Measurements from ENCODE around the gene NXPE3. TPM values are rescaled to one million over a fixed set of nuclear protein-coding genes. Genes with fewer than 3 reads are reported as not detected.

Gene NXPE3
- polyA plus RNA-seq, 2 donors, result 0.94 to 1.8 TPM

DNA sequence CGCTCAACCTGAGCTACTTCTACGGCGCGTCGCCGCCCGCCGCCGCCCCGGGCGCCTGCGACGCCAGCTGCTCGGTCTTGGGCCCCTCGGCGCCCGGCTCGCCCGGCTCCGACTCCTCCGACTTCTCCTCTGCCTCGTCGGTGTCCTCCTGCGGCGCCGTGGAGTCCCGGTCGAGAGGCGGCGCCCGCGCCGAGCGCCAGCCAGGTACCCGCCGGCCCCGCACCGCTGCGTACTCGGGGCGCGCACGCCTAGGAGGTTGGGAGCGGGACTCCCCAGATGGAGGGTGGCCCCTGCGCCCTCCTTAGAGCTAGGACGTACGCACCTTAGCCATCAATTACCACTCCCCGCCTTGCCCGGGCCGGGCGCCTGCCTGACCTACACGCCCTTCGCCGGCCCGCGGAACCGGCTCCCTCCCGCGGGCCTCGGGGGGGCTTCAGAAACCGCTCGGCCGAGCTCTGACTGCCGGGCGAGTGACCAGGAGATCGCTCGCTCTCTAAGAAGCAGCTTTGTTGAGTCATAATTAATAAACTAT is 70.8 kb downstream of the NXPE3 start:
- H3K27ac ChIP-seq (ENCODE audit: low read depth in 2 of 2, low read length in 1 of 2), result peak overlapping the region; percentile 94 to 100
- no peaks in the 10 kb centered on the region for H3K9me3 ChIP-seq (ENCODE audit: control insufficient read depth in 2 of 2, insufficient read depth in 1 of 2, low read depth in 1 of 2, low read length in 1 of 2)
- 0 to 1% methylated on average over 51 to 67 of the region's 67 CpGs for WGBS, 2 donors
- H3K4me3 ChIP-seq (ENCODE audit: low read depth in 1 of 2, low read length in 2 of 2), result peak overlapping the region; percentile 84 to 96
- H3K36me3 ChIP-seq (ENCODE audit: control insufficient read depth in 2 of 2, insufficient read depth in 2 of 2, low read length in 1 of 2), result peaks cover 0 to 12% of the 10 kb centered on the region in 2 donors
- H3K4me1 ChIP-seq (ENCODE audit: control insufficient read depth in 2 of 2, insufficient read depth in 2 of 2, low read length in 1 of 2), result peaks cover 0 to 9% of the 10 kb centered on the region in 2 donors
- no peaks in the 10 kb centered on the region for H3K27me3 ChIP-seq (ENCODE audit: control insufficient read depth in 1 of 2, insufficient read depth in 2 of 2, low read length in 2 of 2)

DNA sequence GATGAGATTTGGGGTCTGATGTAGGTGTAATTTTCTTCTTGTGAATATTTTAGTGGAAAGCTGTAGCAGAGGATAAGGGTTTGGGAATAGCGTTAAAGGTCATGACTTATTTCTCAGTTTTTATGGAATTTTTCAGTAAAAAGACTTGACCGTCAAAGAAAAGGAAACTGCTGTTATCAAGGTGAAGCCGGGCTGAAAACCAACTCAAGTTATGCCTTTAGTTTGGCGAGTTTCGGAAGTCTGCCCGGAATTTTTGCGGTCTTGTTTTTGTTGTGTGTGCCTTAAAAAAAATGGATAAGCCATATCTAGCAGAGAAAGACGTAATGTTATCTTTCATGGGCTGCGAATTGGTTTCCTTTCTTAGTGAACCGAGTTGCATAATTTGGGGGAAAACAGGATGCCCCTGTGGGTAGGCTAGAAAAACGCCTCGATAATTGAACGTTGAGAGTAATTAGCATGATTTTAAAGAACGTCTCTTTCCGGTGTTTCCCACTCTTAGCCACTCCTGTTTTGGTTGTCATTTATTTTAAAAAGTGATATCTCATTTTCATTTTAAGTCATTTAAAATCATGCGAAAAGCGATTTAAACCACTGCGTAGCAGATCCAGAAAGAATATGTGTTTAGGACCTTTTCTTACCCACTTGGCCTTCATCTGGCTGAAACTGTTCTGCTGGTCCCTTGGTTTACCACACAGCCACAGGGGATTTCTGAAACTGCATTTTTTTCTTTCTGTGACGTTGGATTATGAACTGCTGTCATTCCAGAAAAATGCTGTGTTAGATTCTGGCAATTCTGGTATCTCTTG is 71.4 kb downstream of the NXPE3 start:
- peak overlapping the region; percentile 94 to 100 for H3K27ac ChIP-seq (ENCODE audit: low read depth in 2 of 2, low read length in 1 of 2)
- WGBS, 2 donors, result 0 to 1% methylated on average over 19 of the region's 19 CpGs

DNA sequence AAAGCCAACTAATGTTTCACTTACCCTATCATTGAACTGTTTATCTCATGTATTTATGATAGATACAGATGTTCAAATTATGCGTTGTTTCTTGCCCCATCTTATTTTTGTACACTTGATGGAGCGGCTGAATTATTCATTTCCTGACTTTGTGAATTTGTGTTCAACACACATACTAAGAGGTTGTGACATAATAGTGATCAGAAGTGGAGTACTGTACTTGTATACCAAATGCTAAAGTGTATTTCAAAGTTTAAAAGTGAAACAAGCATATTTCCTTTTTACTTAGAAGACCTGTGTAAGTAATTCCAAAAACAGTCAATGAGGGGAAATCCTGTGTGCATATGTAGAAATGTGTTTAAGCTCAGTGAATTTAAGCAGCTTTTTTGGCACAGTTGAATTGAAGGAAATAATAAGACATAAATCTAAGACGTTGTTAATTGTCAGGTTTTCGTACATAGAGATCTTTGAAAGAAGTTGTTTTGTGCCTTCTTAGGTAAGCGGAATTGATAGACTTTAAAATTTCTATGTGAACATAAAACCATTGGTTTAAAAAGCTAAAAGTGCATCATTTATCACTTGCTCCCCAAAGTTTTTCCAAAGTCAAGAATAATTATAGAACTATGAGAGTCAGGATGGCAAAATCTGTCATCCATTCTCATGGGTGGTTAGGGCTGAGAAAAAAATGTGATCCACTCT is 72.2 kb downstream of the NXPE3 start:
- Histone ChIP-seq H3K36me3 (ENCODE audit: control insufficient read depth in 2 of 2, insufficient read depth in 2 of 2, low read length in 1 of 2) (peaks cover 8 to 18% of the 10 kb centered on the region in 2 donors), H3K4me3 (ENCODE audit: low read depth in 1 of 2, low read length in 2 of 2) (peak overlapping the region; percentile 32 to 84), H3K27me3 (ENCODE audit: control insufficient read depth in 1 of 2, insufficient read depth in 2 of 2, low read length in 2 of 2) (no peaks in the 10 kb centered on the region), H3K27ac (ENCODE audit: low read depth in 2 of 2, low read length in 1 of 2) (no peak overlapping the region), H3K4me1 (ENCODE audit: control insufficient read depth in 2 of 2, insufficient read depth in 2 of 2, low read length in 1 of 2) (peaks cover 2 to 11% of the 10 kb centered on the region in 2 donors), H3K9me3 (ENCODE audit: control insufficient read depth in 2 of 2, insufficient read depth in 1 of 2, low read depth in 1 of 2, low read length in 1 of 2) (no peaks in the 10 kb centered on the region)
- 19 to 21% methylated on average over 5 of the region's 5 CpGs for WGBS, 2 donors

More for the DNA sequence above, 71.4 kb downstream of the NXPE3 start:
- Histone ChIP-seq H3K4me1 (ENCODE audit: control insufficient read depth in 2 of 2, insufficient read depth in 2 of 2, low read length in 1 of 2) (peaks cover 2 to 11% of the 10 kb centered on the region in 2 donors), H3K36me3 (ENCODE audit: control insufficient read depth in 2 of 2, insufficient read depth in 2 of 2, low read length in 1 of 2) (peaks cover 6 to 14% of the 10 kb centered on the region in 2 donors), H3K9me3 (ENCODE audit: control insufficient read depth in 2 of 2, insufficient read depth in 1 of 2, low read depth in 1 of 2, low read length in 1 of 2) (no peaks in the 10 kb centered on the region), H3K27me3 (ENCODE audit: control insufficient read depth in 1 of 2, insufficient read depth in 2 of 2, low read length in 2 of 2) (no peaks in the 10 kb centered on the region), H3K4me3 (ENCODE audit: low read depth in 1 of 2, low read length in 2 of 2) (peak overlapping the region; percentile 84 to 96)

DNA sequence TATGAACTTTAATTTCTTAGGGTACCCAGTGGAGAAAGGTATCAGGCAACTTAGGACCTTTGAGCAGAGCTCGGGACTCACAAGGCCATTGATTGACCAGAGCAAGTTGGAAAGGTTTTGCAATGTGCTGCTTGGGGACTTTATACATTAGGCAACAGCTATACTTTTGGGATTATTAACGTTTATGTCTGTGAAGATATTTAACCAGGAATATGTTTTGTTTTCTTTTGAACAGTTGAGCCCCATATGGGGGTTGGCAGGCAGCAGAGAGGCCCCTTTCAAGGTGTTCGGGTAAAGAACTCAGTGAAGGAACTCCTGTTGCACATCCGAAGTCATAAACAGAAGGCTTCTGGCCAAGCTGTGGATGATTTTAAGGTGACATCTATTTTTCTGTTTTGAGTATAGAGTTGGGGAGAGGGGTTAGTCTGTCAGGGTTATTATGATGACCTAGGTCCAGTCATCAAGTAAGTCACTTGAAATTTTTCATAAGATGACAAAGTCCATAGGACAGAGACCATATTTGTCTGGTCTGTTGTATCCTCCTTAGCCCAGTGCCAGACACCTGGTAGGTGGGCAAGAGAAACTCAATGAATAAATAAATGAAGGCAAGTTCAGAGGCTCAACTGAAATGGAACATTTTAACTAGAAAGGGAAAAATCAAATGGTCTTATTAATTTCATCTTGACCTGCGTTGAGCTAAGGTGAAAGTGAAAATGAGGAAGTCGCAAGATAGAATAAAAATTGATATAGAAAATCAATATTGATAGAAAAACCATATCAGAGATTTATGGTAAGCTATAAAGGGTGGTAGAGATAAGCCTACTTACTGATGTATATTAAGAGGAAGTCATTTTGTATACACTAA is 73.1 kb downstream of the NXPE3 start:
- Histone ChIP-seq H3K27me3 (ENCODE audit: control insufficient read depth in 1 of 2, insufficient read depth in 2 of 2, low read length in 2 of 2) (no peaks in the 10 kb centered on the region), H3K4me1 (ENCODE audit: control insufficient read depth in 2 of 2, insufficient read depth in 2 of 2, low read length in 1 of 2) (peaks cover 2 to 11% of the 10 kb centered on the region in 2 donors), H3K9me3 (ENCODE audit: control insufficient read depth in 2 of 2, insufficient read depth in 1 of 2, low read depth in 1 of 2, low read length in 1 of 2) (no peaks in the 10 kb centered on the region), H3K27ac (ENCODE audit: low read depth in 2 of 2, low read length in 1 of 2) (peak overlapping the region in 1 of 2 donors; percentile 39), H3K36me3 (ENCODE audit: control insufficient read depth in 2 of 2, insufficient read depth in 2 of 2, low read length in 1 of 2) (peaks cover 9 to 21% of the 10 kb centered on the region in 2 donors), H3K4me3 (ENCODE audit: low read depth in 1 of 2, low read length in 2 of 2) (peak overlapping the region; percentile 32 to 84)
- WGBS, 2 donors, result 53 to 66% methylated on average over 6 of the region's 6 CpGs

DNA sequence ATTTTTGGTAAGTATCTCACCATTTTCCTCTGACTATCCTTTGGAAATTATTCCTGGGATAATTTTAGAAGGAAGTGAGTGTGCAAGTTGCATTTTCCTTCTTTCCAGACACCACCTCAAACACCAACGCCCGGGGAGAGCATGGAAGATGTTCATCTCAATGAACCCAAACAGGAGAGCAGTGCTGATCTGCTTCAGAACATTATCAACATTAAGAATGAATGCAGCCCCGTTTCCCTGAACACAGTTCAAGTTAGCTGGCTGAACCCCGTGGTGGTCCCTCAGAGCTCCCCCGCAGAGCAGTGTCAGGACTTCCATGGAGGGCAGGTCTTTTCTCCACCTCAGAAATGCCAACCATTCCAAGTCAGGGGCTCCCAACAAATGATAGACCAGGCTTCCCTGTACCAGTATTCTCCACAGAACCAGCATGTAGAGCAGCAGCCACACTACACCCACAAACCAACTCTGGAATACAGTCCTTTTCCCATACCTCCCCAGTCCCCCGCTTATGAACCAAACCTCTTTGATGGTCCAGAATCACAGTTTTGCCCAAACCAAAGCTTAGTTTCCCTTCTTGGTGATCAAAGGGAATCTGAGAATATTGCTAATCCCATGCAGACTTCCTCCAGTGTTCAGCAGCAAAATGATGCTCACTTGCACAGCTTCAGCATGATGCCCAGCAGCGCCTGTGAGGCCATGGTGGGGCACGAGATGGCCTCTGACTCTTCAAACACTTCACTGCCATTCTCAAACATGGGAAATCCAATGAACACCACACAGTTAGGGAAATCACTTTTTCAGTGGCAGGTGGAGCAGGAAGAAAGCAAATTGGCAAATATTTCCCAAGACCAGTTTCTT is 74.2 kb downstream of the NXPE3 start:
- Histone ChIP-seq H3K27me3 (ENCODE audit: control insufficient read depth in 1 of 2, insufficient read depth in 2 of 2, low read length in 2 of 2) (no peaks in the 10 kb centered on the region), H3K36me3 (ENCODE audit: control insufficient read depth in 2 of 2, insufficient read depth in 2 of 2, low read length in 1 of 2) (peaks cover 14 to 25% of the 10 kb centered on the region in 2 donors), H3K27ac (ENCODE audit: low read depth in 2 of 2, low read length in 1 of 2) (peak overlapping the region in 1 of 2 donors; percentile 11), H3K9me3 (ENCODE audit: control insufficient read depth in 2 of 2, insufficient read depth in 1 of 2, low read depth in 1 of 2, low read length in 1 of 2) (no peaks in the 10 kb centered on the region), H3K4me3 (ENCODE audit: low read depth in 1 of 2, low read length in 2 of 2) (peak overlapping the region in 1 of 2 donors; percentile 34), H3K4me1 (ENCODE audit: control insufficient read depth in 2 of 2, insufficient read depth in 2 of 2, low read length in 1 of 2) (peaks cover 2 to 11% of the 10 kb centered on the region in 2 donors)
- WGBS, 2 donors, result 86 to 95% methylated on average over 8 of the region's 8 CpGs

DNA sequence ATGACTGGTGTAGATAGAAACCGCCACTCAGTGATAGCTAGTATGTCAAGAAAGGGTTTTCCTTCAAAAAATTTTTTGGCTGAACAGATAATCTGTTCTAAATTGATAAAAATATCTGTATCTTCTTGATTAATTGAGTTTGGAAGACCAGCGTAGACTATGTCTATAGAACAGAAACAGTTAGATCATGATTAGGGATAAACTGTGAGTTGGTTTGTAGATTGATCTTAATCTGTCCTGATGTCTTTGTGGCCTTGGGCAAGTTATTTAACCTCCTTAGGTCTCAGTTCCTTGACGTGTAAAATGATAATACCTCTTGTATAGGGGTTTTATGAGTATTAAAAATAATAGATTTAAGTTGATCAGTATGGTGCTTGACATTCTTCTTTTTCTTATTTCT is 75.0 kb downstream of the NXPE3 start:
- 75 to 90% methylated on average over 3 of the region's 3 CpGs for WGBS, 2 donors
- H3K27me3 ChIP-seq (ENCODE audit: control insufficient read depth in 1 of 2, insufficient read depth in 2 of 2, low read length in 2 of 2), result no peaks in the 10 kb centered on the region
- H3K36me3 ChIP-seq (ENCODE audit: control insufficient read depth in 2 of 2, insufficient read depth in 2 of 2, low read length in 1 of 2), result peaks cover 14 to 25% of the 10 kb centered on the region in 2 donors
- H3K9me3 ChIP-seq (ENCODE audit: control insufficient read depth in 2 of 2, insufficient read depth in 1 of 2, low read depth in 1 of 2, low read length in 1 of 2), result no peaks in the 10 kb centered on the region
- peak overlapping the region in 1 of 2 donors; percentile 20 for H3K4me3 ChIP-seq (ENCODE audit: low read depth in 1 of 2, low read length in 2 of 2)
- H3K4me1 ChIP-seq (ENCODE audit: control insufficient read depth in 2 of 2, insufficient read depth in 2 of 2, low read length in 1 of 2), result peaks cover 2 to 11% of the 10 kb centered on the region in 2 donors
- H3K27ac ChIP-seq (ENCODE audit: low read depth in 2 of 2, low read length in 1 of 2), result no peak overlapping the region

DNA sequence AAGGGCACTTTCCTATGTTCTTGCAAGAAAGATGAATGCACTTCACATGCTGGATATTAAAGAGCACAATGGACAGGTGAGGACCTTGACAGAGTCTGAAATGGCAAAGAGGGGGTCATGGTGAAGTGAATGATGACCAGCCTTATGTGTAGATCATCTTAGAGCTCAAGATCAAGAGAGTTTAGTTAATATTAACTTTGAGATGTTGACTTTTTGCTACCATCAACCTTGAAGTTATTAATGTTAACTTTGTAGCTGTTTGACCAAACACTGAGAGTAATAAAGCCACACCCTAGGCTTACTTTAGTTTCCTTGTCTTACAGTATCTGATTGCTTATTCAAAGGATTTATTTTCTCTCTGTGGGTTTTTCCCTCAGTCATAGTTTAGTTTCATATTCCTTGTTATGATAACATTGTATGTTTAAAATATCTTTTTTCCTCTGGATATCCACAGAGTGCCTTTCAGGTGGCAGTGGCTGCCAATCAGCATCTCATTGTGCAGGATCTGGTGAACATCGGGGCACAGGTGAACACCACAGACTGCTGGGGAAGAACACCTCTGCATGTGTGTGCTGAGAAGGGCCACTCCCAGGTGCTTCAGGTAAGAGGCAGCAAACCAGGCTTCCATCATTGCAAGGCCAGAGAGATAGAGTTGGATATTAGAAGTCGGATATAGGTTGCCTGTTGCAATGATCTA is 75.7 kb downstream of the NXPE3 start:
- peak overlapping the region in 1 of 2 donors; percentile 28 for H3K4me3 ChIP-seq (ENCODE audit: low read depth in 1 of 2, low read length in 2 of 2)

DNA sequence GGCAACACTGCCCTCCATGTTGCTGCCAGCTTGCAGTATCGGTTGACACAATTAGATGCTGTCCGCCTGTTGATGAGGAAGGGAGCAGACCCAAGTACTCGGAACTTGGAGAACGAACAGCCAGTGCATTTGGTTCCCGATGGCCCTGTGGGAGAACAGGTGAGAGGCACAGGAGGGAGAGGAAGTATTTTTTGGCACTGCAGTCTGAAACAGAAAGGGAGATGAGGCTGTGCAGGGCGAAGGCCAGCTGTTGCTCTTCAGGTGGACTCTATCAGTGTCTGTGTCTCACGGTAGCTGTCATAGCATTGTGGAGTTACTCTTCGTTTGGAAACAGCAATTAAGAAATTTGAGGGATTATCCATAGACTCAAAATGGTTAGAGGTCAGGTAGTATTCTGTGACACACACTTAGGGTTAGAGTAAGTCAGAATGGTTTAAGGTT is 78.3 kb downstream of the NXPE3 start:
- Histone ChIP-seq H3K9me3 (ENCODE audit: control insufficient read depth in 2 of 2, insufficient read depth in 1 of 2, low read depth in 1 of 2, low read length in 1 of 2) (no peaks in the 10 kb centered on the region), H3K27ac (ENCODE audit: low read depth in 2 of 2, low read length in 1 of 2) (peak overlapping the region in 1 of 2 donors; percentile 15), H3K36me3 (ENCODE audit: control insufficient read depth in 2 of 2, insufficient read depth in 2 of 2, low read length in 1 of 2) (peaks cover 18 to 31% of the 10 kb centered on the region in 2 donors), H3K4me1 (ENCODE audit: control insufficient read depth in 2 of 2, insufficient read depth in 2 of 2, low read length in 1 of 2) (peaks cover 2 to 11% of the 10 kb centered on the region in 2 donors), H3K4me3 (ENCODE audit: low read depth in 1 of 2, low read length in 2 of 2) (peak overlapping the region in 1 of 2 donors; percentile 19), H3K27me3 (ENCODE audit: control insufficient read depth in 1 of 2, insufficient read depth in 2 of 2, low read length in 2 of 2) (no peaks in the 10 kb centered on the region)
- whole genome bisulfite sequencing, 2 donors, result 81 to 90% methylated on average over 8 of the region's 8 CpGs

More for the DNA sequence above, 75.7 kb downstream of the NXPE3 start:
- H3K27ac ChIP-seq (ENCODE audit: low read depth in 2 of 2, low read length in 1 of 2), result peak overlapping the region; percentile 78 to 81
- no peaks in the 10 kb centered on the region for H3K9me3 ChIP-seq (ENCODE audit: control insufficient read depth in 2 of 2, insufficient read depth in 1 of 2, low read depth in 1 of 2, low read length in 1 of 2)
- H3K36me3 ChIP-seq (ENCODE audit: control insufficient read depth in 2 of 2, insufficient read depth in 2 of 2, low read length in 1 of 2), result peaks cover 14 to 27% of the 10 kb centered on the region in 2 donors
- WGBS, 2 donors, result 77 to 84% methylated on average over 2 of the region's 2 CpGs
- H3K27me3 ChIP-seq (ENCODE audit: control insufficient read depth in 1 of 2, insufficient read depth in 2 of 2, low read length in 2 of 2), result no peaks in the 10 kb centered on the region
- peaks cover 2 to 11% of the 10 kb centered on the region in 2 donors for H3K4me1 ChIP-seq (ENCODE audit: control insufficient read depth in 2 of 2, insufficient read depth in 2 of 2, low read length in 1 of 2)

All from esophagus (tissue), 2 donors.